SK-N-SH treated with all-trans-retinoic acid at 6 μM for 48 hours (cell line): ENCODE results near the gene ATP8B3.
"Not testable (repeated sequence)": the region's sequence is repeated elsewhere in the genome, so short reads cannot be mapped to it uniquely, and the experiment has no call there.

Experiments
- ATAC-seq: fragments of 200-7000 bp; cut with Tn5 transposase; 3 replicates; pipeline ENCODE4 v1.9.1; 2020; ENCODE audit warnings: mild to moderate bottlenecking, moderate library complexity
- CREB5 ChIP-seq: fragments of 250-450 bp; sonication (Bioruptor Pico); IDR thresholded peaks from 2 replicates; pipeline ENCODE4 v1.5.1; 2020; ENCODE audit warnings: low read depth, mild to moderate bottlenecking, moderate library complexity
- ESRRG ChIP-seq: fragments of 250-450 bp; sonication (Bioruptor Pico); IDR thresholded peaks from 2 replicates; pipeline ENCODE4 v1.6.1; 2021; ENCODE audit warnings: mild to moderate bottlenecking
- GLIS3 ChIP-seq: fragments of 250-450 bp; sonication (Bioruptor Pico); IDR thresholded peaks from 2 replicates; pipeline ENCODE4 v1.5.0; 2020; ENCODE audit warnings: mild to moderate bottlenecking, moderate library complexity
- OSR1 ChIP-seq: fragments of 250-450 bp; sonication (Bioruptor Pico); IDR thresholded peaks from 2 replicates; pipeline ENCODE4 v1.8.0; 2022; ENCODE audit warnings: moderate library complexity, mild to moderate bottlenecking, inconsistent platforms
- PATZ1 ChIP-seq: fragments of 250-450 bp; sonication (Bioruptor Pico); IDR thresholded peaks from 2 replicates; pipeline ENCODE4 v1.8.0; 2020; ENCODE audit warnings: mild to moderate bottlenecking, moderate library complexity, borderline replicate concordance
- POU6F1 ChIP-seq: fragments of 250-450 bp; sonication (Bioruptor Pico); IDR thresholded peaks from 2 replicates; pipeline ENCODE4 v1.8.0; 2021; ENCODE audit warnings: low read depth, mild to moderate bottlenecking, moderate library complexity, borderline replicate concordance
- PPARA ChIP-seq: fragments of 250-450 bp; sonication (Bioruptor Pico); IDR thresholded peaks from 2 replicates; pipeline ENCODE4 v1.5.0; 2020; ENCODE audit warnings: mild to moderate bottlenecking, borderline replicate concordance
- RARB ChIP-seq: fragments of 250-450 bp; sonication (Bioruptor Pico); IDR thresholded peaks from 2 replicates; pipeline ENCODE4 v1.8.0; 2021; ENCODE audit warnings: mild to moderate bottlenecking, moderate library complexity
- SNAI2 ChIP-seq: fragments of 250-450 bp; sonication (Bioruptor Pico); IDR thresholded peaks from 2 replicates; pipeline ENCODE4 v1.5.0; 2020; ENCODE audit warnings: mild to moderate bottlenecking, moderate library complexity
- TCF4 ChIP-seq: fragments of 250-450 bp; sonication (Bioruptor Pico); IDR thresholded peaks from 2 replicates; pipeline ENCODE4 v1.8.0; 2021; ENCODE audit warnings: mild to moderate bottlenecking, moderate library complexity, borderline replicate concordance
- TOX ChIP-seq: fragments of 250-450 bp; sonication (Bioruptor Pico); IDR thresholded peaks from 2 replicates; pipeline ENCODE4 v1.8.0; 2021; ENCODE audit warnings: mild to moderate bottlenecking, moderate library complexity, borderline replicate concordance
- TSHZ2 ChIP-seq: fragments of 250-450 bp; sonication (Bioruptor Pico); IDR thresholded peaks from 2 replicates; pipeline ENCODE4 v1.5.0; 2020; ENCODE audit warnings: mild to moderate bottlenecking, moderate library complexity
- ZC3H10 ChIP-seq: fragments of 250-450 bp; sonication (Bioruptor Pico); IDR thresholded peaks from 2 replicates; pipeline ENCODE4 v1.5.1; 2021; ENCODE audit warnings: mild to moderate bottlenecking, moderate library complexity
- ZNF565 ChIP-seq: fragments of 450-650 bp; formaldehyde crosslinking; conservative IDR thresholded peaks from 2 replicates; pipeline ENCODE4 v1.5.0; 2020; ENCODE audit warnings: low read depth, mild to moderate bottlenecking, moderate library complexity
- ZNF70 ChIP-seq: fragments of 450-650 bp; formaldehyde crosslinking; IDR thresholded peaks from 2 replicates; pipeline ENCODE4 v1.5.0; 2020; ENCODE audit warnings: mild to moderate bottlenecking, moderate library complexity
- ZNF8 ChIP-seq: fragments of 450-650 bp; formaldehyde crosslinking; IDR thresholded peaks from 2 replicates; pipeline ENCODE4 v1.5.0; 2020; ENCODE audit warnings: mild to moderate bottlenecking, moderate library complexity

Gene ATP8B3

GRCh38 chr19:1804858-1805257 is 7.2 kb downstream of the ATP8B3 start:
- no peak for ATAC-seq
- no peak for TF ChIP-seq CREB5 (CRISPR knock-in tag)
- TF ChIP-seq TCF4 (CRISPR knock-in tag), result no peak
- TF ChIP-seq SNAI2 (CRISPR knock-in tag), result no peak
- TF ChIP-seq RARB (CRISPR knock-in tag), result no peak
- TF ChIP-seq, all 23 proteins: peak for 0

- TF ChIP-seq OSR1 (CRISPR knock-in tag), result no peak
- no peak for TF ChIP-seq POU6F1 (CRISPR knock-in tag)
- TF ChIP-seq ZC3H10, result no peak
- TF ChIP-seq ESRRG (CRISPR knock-in tag), result no peak
- no peak for TF ChIP-seq TSHZ2 (CRISPR knock-in tag)
- TF ChIP-seq TCF4 (CRISPR knock-in tag), result no peak
- no peak for TF ChIP-seq PATZ1 (CRISPR knock-in tag)
- TF ChIP-seq ZNF8, result no peak
- no peak for TF ChIP-seq TOX (CRISPR knock-in tag)
- TF ChIP-seq GLIS3 (CRISPR knock-in tag), result no peak
- ATAC-seq, result no peak
These were observed 12.3 kb downstream of the ATP8B3 start for GRCh38 chr19:1799695-1800342.

- ATAC-seq, result not testable (repeated sequence)
These were observed 14.8 kb downstream of the ATP8B3 start for GRCh38 chr19:1797313-1797712.

GRCh38 chr19:1796395-1797142 is 15.5 kb downstream of the ATP8B3 start:
- ATAC-seq, result peak; percentile 36
- TF ChIP-seq ZNF565, result no peak
- no peak for TF ChIP-seq ZNF70 (CRISPR knock-in tag)
- no peak for TF ChIP-seq GLIS3 (CRISPR knock-in tag)
- no peak for TF ChIP-seq ZNF8
- TF ChIP-seq SNAI2 (CRISPR knock-in tag), result no peak
- TF ChIP-seq POU6F1 (CRISPR knock-in tag), result no peak
- no peak for TF ChIP-seq ZC3H10
- TF ChIP-seq PATZ1 (CRISPR knock-in tag), result no peak
- TF ChIP-seq PPARA, result no peak
- no peak for TF ChIP-seq TOX (CRISPR knock-in tag)
- TF ChIP-seq TSHZ2 (CRISPR knock-in tag), result no peak
